ENCODE results near the gene SRRM3. TPM values are rescaled to one million over a fixed set of nuclear protein-coding genes. Genes with fewer than 3 reads are reported as not detected.
"Not testable (repeated sequence)": the region's sequence is repeated elsewhere in the genome, so short reads cannot be mapped to it uniquely, and the experiment has no call there.

SRRM3 gene
- total RNA-seq, 1 experiment from 2014 or later = 7.6 TPM

DNA sequence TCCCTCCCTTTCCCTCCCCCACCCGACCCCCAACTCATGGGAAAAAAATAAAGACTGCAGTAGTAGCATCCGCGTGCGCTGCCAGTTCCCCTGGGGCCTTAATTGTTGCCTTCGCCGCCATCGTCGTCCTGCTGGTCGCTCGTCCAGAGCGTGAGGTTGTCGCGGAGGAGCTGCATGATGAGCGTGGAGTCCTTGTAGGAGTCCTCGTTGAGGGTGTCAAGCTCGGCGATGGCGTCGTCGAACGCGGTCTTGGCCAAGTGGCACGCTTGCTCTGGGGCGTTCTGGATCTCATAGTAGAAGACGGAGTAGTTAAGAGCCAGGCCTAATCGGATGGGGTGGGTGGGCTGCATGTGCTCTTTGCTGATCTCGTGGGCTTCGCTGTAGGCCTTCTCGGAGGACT, 127.8 kb downstream of the SRRM3 start:
- Histone ChIP-seq H3K36me3 (replicated peaks; ENCODE audit: control insufficient read depth, insufficient read depth, low read length) (peaks cover 35% of the 10 kb centered on the region), H3K27me3 (ENCODE audit: control insufficient read depth, insufficient read depth, low read length) (no peaks in the 10 kb centered on the region), H3K4me3 (ENCODE audit: insufficient read depth, low read depth, low read length) (no peak overlapping the region)
- no peak for DNase-seq

DNA sequence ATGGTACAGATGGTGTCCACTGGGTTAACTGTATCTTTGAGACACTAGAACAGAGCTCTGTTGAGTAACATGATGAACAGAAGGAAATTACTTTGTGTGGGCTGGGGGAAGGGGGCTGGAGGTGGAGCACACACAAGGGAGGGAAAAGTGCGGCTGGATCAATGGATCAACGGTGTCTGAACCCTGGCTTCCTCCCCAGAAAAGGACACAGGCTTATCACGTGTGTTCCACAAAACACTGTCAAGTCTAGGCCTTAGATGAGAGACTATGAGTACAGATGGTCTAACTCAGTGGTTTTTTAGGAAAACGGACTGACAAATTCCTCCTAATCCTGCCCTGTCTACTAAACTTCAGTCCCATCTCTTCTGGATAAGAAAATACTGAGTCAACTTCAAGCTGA, 128.6 kb downstream of the SRRM3 start:
- peak; percentile 19 for DNase-seq
- Histone ChIP-seq H3K4me3 (ENCODE audit: insufficient read depth, low read depth, low read length) (no peak overlapping the region), H3K27me3 (ENCODE audit: control insufficient read depth, insufficient read depth, low read length) (no peaks in the 10 kb centered on the region), H3K36me3 (replicated peaks; ENCODE audit: control insufficient read depth, insufficient read depth, low read length) (peaks cover 32% of the 10 kb centered on the region)

DNA sequence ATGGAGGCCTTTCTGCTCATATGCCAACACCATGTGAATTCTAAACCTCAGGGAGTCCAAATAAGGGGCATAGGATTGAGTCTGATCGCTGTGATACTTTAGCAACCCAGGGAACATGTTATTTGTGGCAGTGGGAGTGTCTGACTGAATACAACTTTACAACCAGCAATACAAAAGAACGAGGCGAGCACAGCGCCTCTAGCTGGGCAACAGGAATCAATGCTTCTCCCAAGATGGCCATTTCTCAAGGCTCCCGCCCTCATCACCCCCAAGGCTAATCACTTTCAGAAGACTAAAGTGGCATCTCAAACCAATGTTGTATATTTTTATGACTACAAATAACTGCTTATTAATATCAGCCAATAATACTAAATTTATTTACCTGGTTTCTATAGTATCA, 129.0 kb downstream of the SRRM3 start:
- no peak overlapping the region for H3K4me3 ChIP-seq (ENCODE audit: insufficient read depth, low read depth, low read length)
- peaks cover 32% of the 10 kb centered on the region for H3K36me3 ChIP-seq (replicated peaks; ENCODE audit: control insufficient read depth, insufficient read depth, low read length)
- peak; percentile 68 for DNase-seq
- H3K27me3 ChIP-seq (ENCODE audit: control insufficient read depth, insufficient read depth, low read length) = no peaks in the 10 kb centered on the region

DNA sequence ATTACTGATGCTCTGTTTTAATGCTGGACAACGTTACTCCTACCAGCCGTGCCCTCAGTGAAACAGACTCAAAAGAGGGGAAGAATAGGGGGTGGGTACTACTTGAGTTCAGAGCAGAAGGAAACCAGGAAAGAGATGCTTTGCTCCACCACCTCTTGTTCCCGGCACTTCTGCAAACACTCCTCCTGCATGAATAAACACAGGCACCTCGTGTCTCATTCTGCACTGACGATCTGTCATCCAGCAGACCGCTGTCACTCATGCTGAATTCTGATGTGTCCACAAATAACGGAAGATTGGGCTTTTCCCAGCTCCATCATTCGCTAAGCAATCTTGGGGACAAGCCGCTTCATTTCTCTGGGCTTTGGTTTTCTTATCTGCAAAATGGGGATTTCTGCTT, 130.4 kb downstream of the SRRM3 start:
- Histone ChIP-seq H3K36me3 (replicated peaks; ENCODE audit: control insufficient read depth, insufficient read depth, low read length) (peaks cover 28% of the 10 kb centered on the region), H3K4me3 (ENCODE audit: insufficient read depth, low read depth, low read length) (no peak overlapping the region), H3K27me3 (ENCODE audit: control insufficient read depth, insufficient read depth, low read length) (no peaks in the 10 kb centered on the region)
- peak; percentile 18 for DNase-seq

DNA sequence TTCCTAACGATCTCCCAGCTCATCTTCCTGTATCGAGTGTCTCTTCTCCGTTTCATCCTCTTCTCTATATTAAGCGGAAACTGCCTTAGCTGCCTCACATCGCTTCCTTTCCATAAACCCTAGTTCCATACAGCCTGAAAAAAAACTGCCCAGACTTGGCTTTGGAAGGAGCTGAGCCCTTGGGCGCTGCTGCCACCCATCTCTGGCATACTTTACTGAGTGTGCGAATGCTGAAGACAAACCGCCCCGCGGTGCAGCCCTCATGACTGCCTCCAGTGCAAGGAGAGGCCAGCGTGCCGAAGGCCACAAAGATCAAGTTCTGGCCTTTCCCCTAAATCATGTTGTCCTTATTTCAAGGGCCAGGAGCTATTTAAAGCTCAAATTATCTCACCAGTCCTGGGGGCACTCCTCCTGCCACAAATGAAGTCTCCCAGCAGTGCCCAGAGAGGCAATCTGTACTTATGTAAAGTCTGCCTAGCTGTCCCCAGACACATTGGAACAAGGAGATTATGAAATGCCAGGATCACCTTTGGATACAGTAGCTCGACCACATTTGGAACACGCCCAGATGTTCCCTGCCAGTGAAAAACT, 131.9 kb downstream of the SRRM3 start:
- Histone ChIP-seq H3K4me3 (ENCODE audit: insufficient read depth, low read depth, low read length) (no peak overlapping the region), H3K27me3 (ENCODE audit: control insufficient read depth, insufficient read depth, low read length) (no peaks in the 10 kb centered on the region), H3K36me3 (replicated peaks; ENCODE audit: control insufficient read depth, insufficient read depth, low read length) (peaks cover 20% of the 10 kb centered on the region)
- DNase-seq = peak; percentile 13

DNA sequence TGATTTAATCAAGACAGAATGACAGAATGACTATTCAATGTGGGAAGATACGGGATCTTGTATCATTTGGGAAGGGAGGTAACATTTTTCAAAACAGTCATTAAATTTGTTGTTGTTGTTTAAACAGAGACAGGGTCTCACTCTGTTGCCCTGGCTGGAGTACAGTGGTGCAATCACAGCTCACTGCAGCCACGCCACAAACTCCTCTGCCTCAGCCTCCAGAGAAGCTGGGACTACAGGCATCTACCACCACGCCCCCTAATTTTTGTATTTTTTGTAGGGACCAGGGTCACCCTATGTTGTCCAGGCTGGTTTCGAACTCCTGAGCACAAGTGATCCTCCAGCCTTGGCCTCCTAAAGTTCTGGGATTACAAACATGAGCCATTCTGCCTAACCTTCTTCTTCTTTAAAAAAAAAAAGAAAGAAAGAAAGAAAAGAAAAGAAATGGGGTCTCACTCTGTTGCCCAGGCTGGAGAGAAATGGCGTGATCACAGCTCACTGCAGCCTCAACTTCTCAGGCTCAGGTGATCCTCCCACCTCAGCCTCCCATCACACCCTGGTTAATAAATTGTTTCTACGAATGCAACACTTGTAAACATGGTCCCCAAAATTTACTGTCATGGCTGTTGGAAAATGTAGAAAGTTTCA, 132.7 kb downstream of the SRRM3 start:
- DNase-seq = no peak
- H3K27me3 ChIP-seq (ENCODE audit: control insufficient read depth, insufficient read depth, low read length) = no peaks in the 10 kb centered on the region
- peaks cover 13% of the 10 kb centered on the region for H3K36me3 ChIP-seq (replicated peaks; ENCODE audit: control insufficient read depth, insufficient read depth, low read length)
- H3K4me3 ChIP-seq (ENCODE audit: insufficient read depth, low read depth, low read length) = no peak overlapping the region

DNA sequence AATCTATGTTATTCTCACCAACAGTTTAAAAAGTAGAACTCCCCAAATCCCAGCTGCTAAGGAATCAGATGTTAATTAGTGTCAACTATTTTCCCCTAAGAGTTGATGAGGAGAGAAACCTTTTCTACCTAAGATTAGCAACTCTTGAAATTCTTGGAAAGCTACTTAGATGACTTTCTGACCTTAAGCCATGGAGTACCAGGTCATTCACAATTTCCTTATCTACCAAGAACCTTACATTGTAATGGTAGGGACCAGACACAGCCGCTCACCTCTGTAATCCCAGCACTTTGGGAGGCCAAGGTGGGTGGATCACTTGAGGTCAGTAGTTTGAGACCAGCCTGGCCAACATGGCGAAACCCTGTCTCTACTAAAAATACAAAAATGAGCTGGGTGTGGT, 133.7 kb downstream of the SRRM3 start:
- not testable (repeated sequence) for H3K4me3 ChIP-seq (ENCODE audit: insufficient read depth, low read depth, low read length); H3K36me3 ChIP-seq (replicated peaks; ENCODE audit: control insufficient read depth, insufficient read depth, low read length); DNase-seq; H3K27me3 ChIP-seq (ENCODE audit: control insufficient read depth, insufficient read depth, low read length)

DNA sequence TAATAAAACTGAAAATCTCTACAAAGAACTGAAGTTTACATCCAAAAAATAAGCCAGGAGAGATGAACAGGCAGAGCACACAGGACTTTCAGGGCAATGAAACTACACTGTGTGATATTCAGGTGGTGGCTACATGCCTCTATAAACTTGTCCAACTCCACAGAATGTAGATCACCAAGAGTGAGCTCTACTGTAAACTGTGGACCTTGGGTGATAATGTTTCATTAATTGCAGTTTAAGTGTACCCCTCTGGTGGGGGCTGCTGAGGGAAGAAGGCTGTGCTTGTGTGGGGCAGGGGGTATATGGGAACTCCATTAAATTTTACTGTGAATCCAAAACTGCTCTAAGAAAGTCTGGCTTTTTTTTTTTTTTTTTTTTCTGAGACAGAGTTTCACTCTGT, 134.4 kb downstream of the SRRM3 start:
- Histone ChIP-seq H3K27me3 (ENCODE audit: control insufficient read depth, insufficient read depth, low read length) (no peaks in the 10 kb centered on the region), H3K36me3 (replicated peaks; ENCODE audit: control insufficient read depth, insufficient read depth, low read length) (peaks cover 4% of the 10 kb centered on the region), H3K4me3 (ENCODE audit: insufficient read depth, low read depth, low read length) (no peak overlapping the region)
- DNase-seq = peak; percentile 10

Other genes with a start within 250 kb of the SRRM3 start
- gene TMEM120A, start 207.3 kb upstream of the SRRM3 start, total RNA-seq (2014; rRNA removed; shearing (Covaris generic)) = 11.0 and 12.8 TPM in 2 replicates
- 53.1 and 68.6 TPM in 2 replicates for gene STYXL1, start 153.9 kb upstream of the SRRM3 start, total RNA-seq (2014; rRNA removed; shearing (Covaris generic))
- gene MDH2, start 153.8 kb upstream of the SRRM3 start, total RNA-seq (2014; rRNA removed; shearing (Covaris generic)) = 206 and 246 TPM in 2 replicates
- gene HSPB1, start 100.8 kb downstream of the SRRM3 start, total RNA-seq (2014; rRNA removed; shearing (Covaris generic)) = 62.3 and 80.7 TPM in 2 replicates
- gene YWHAG, start 157.1 kb downstream of the SRRM3 start, total RNA-seq (2014; rRNA removed; shearing (Covaris generic)) = 83.2 and 91.8 TPM in 2 replicates
- gene SSC4D, start 207.8 kb downstream of the SRRM3 start, total RNA-seq (2014; rRNA removed; shearing (Covaris generic)) = 19.6 and 25.5 TPM in 2 replicates
- gene ZP3, start 223.1 kb downstream of the SRRM3 start, total RNA-seq (2014; rRNA removed; shearing (Covaris generic)) = 5.3 and 6.9 TPM in 2 replicates

All from H7 (cell line).